HG03520 (cell line): ENCODE measurements around the gene IPO5.

Experiments used
- ATAC-seq: cut with Tn5 transposase; IDR thresholded peaks from one replicate; pipeline ENCODE4 v1.9.1; 2021; ENCODE audit warnings: mild to moderate bottlenecking, moderate library complexity; ENCODE audit not compliant: unreplicated experiment

IPO5 gene

GRCh38 chr13:97953376-97953970 is at the start of gene IPO5:
TSS of gene IPO5 (plus strand) at chr13:97953675. CDS start at chr13:97976697, 23,022 bp downstream.
- no peak for ATAC-seq

DNA sequence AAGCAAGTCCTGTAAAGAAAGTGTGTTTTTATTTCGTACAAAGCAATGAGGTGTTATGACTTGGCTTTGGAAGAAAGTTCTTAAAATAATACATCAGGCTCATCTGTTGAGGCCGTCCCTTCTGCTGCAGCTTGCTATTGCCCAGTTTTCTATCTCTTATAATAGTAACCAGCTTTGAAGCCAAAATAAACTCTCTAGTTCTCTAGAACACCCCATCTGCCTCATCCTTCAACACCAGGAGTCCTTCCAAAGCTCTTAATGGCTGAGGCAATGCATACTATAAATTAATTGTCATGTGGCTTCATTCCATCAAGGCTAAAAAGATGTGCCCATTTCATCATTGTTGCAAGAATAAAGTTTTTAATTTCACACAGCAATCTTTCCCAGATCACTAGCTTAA is 49.4 kb upstream of the IPO5 start:
- ATAC-seq: no peak

DNA sequence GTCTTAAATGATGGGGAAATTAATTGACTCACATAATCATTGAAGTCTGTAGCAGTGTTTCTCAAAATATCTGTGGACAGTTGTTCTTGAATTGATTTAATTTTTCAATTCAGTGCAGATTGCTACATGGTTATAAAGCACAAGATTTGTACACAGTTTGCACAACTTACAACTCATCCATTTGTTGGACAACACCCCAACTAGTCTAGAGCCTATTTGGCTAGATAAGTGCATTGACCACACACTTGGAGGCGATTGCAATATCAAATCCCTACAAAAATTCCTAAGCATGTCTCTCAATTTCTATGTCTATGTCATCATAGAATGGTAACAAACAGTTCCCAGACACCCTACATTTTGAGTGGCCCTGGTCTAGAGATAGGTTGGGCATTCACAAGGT is 48.0 kb upstream of the IPO5 start:
- ATAC-seq: no peak

DNA sequence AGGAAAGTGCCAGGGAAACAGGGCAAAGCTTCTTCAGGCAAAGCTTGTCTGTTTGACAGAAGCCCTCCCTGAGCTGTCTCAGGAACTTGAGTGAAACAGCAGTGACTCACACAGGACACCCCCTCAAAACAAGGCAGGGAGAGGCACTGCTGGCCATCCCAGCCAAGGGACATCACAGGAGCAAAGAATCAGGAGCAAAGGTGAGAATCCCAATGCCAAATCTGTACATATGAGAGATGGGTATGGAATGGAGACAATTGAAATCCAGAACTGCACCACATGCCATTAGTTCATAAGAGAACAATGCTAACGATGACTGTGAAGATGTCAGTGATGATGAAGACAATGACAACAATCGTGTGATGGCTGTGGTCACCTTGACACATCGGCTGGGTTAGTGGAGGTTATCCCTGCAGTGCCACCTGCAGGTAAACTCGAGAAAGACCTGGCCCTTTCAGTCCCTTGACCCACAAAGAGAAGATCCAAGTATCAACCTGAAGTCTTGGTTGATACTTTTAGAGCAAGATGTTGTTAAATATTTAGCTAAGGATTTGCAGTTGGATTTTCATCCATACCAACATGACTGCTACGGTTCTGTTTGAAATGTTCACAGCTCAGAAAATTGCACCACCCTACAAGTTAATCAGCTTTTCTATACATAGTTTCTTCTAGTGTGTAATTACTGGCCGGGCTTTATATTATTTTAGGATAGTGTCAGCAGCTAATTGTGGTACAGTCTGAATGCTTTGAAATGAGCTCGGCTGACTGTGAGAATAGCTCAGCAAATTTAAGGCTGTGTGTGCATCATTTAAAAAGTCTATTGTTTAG is 42.0 kb upstream of the IPO5 start:
- ATAC-seq: peak; percentile 69

- no peak for ATAC-seq
Observed at GRCh38 chr13:97912139-97912535, 41.3 kb upstream of the IPO5 start.

- ATAC-seq: no peak
Observed at GRCh38 chr13:97913206-97913605, 40.3 kb upstream of the IPO5 start.

DNA sequence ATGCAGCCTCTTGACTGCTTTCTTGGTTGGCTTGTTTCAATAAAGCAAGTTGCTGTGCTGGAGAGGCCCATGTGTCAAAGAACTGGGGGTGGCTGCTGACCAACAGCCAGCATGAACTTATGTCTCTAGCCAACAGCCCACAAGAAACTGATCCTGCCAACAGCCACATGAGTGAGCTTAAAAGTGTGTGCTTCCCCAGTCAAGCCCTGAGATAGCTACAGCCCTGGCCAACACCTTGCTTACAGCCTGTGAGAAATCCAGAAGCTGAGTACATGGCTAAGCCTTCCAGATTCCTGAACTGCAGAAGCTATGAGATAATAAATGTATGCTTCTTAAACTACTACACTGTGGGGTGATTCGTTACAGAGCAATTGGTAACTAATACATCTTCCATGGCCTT is 38.9 kb upstream of the IPO5 start:
- ATAC-seq: no peak

DNA sequence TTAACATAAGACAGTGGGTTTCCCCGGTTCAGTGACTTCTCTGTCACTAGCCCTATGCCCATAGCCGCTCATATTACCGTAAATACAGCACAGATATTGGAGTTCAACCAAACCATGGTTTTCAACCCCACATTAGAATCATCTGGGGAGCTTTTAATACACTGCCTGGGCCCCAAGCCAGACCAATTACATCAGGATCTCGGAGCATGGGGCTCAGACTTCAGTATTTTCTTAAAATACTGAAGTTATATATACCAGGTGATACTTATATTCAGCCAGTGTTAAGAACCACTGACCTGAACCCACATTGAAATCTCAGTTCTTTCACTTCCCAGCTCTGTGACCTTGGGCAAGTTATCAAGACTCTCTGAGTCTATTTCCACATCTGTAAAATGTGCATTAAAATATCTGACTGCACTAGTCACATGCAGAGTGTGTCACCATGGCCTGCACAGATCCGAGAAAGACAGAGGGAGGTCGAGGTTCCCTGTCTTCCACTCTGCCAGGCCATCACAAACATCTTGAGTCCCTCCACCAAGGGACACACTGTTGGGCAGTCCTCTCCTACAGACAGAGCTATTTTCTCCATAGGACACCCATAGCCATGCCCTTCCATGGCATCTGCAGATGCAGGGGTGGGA is 32.2 kb upstream of the IPO5 start:
- ATAC-seq: no peak

DNA sequence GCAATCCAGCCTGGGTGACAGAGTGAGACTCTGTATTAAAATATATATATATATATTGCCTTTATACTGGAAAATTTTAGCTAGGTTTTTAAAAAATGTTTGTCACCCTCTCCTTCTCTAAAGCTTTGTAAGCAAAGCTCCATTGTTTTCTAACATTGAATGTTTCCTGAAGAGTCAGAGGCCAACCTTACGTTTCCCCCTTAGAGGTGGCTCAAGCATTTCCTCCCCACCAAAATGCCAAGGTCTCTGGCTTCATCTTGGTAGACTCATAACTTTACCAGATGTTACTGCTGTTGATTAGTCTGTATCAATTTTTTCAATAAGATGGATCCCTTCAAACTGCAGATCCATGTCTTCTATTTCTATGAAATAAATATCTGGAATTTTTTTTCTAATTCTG is 25.2 kb upstream of the IPO5 start:
- ATAC-seq: no peak

- ATAC-seq: no peak
Observed at GRCh38 chr13:97932036-97932435, 21.4 kb upstream of the IPO5 start.

DNA sequence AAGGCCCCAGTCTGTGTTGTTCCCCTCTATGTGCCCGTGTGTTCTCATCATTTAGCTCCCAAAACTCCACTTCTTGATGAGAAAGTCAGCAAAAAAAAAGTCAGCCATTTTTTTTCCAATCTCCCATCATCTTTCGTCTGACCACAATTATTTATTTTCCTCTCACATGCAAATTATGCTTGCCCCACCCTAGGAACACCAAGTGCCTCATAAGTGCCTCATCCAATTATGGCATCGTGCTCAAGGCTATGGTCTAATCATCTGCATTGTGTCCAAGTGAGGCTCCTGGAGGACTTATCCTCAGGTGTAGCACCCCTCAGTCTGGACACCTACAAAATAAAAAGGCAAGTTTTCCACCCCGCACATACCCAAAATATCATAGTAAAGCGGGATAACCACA is 20.8 kb upstream of the IPO5 start:
- ATAC-seq: no peak

- no peak for ATAC-seq
Observed at GRCh38 chr13:97933776-97934175, 19.7 kb upstream of the IPO5 start.

- no peak for ATAC-seq
Observed at GRCh38 chr13:97934590-97934989, 18.9 kb upstream of the IPO5 start.

- ATAC-seq: no peak
Observed at GRCh38 chr13:97935071-97935470, 18.4 kb upstream of the IPO5 start.

DNA sequence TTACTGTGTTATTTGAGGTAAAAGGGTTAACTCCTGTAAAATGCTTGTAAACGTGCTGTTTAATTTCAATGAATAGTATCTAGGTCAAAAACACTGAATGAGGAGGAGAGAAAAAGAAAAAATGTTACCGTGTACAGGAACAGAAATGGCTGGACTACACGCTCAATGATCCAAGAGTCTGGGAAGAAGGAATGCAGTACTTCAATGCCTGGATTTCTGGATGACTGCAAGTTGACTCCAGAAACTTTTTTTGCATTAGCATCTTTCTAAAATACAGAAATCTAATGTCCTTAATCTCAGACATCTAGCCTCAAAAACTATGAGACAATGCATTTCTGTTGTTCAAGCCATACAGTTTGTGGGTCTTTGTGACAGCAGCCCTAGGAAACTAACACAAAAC is 17.4 kb upstream of the IPO5 start:
- no peak for ATAC-seq

DNA sequence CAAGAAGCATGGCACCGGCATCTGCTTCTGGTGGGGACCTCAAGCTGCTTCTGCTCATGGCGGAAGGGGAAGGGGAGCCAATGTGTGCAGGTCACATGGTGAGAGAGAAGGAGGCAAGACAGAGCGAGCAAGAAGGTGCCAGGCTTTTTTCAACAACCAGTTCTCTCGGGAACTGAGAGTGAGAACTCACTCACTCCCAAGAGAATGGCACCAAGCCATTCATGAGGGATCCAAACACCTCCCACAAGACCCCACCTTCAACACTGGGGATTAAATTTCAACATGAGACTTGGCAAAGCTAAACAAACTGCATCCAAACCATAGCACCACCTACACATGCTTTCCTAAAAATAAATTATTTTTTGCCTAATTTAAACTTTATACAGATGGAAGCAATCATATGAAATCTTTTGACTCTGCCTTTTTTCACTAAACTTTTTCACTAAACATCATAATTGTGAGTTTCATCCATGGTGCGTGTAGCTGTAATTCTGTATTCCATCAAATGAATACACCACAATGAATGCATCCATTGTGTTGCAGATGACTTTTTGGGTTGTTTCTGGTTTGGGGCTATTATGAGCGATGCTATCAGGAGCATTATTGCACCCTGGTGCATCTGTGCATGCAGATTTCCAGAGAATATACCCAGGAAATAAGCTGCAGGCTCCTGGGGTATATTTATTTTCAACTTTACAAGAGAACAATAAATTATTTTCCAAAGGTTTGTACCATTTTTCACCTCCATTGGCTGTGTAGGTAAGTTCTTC is 14.6 kb upstream of the IPO5 start:
- ATAC-seq: no peak

DNA sequence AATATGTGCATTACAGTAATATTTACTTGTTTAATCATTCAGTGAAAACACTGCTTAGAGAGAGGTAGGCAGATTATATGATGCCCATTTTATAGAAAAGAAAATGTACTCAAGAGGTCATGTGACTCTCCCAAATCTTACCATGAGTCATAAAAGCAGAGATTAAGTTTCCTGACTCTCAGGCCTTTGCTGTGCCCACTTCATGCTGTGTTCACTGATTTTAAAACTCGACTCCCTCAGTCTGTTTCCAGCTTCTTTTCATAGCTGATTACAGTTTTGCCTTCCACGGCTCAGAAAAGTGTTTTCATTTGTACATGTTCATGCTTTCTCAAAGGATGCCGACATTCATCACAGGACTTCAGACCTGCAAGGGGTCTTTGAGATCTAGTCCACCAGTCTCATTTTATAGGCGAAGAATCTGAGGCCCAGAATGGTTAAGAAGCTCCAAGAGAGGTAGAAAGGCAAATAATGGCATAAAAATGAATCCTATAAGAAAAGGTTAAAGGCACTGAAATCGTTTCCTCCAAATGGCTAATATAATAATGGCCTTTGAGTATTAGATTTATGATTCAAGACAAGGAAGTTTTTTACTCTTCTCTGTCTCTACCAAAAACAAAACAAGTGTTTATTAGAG is 9.0 kb upstream of the IPO5 start:
- ATAC-seq: no peak

DNA sequence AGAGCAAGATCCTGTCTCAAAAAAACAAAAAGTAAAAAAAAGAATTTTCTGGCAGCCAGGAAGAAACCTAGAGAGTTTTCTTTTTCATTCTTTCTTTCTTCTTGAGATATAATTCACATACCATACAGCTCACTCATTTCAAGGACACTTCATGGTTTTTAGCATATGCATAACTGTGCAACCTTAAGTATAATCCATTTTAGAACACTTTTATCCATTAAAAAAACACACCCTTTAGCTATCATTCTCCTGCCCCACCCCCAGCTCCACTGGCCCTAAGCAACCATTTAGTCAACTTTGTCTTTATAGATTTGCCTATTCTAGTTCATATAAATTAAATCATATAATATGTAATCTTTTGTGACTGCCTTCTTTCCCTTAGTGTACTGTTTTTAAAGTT is 8.1 kb upstream of the IPO5 start:
- no peak for ATAC-seq

GRCh38 chr13:97945792-97946419 is 7.6 kb upstream of the IPO5 start:
- no peak for ATAC-seq

DNA sequence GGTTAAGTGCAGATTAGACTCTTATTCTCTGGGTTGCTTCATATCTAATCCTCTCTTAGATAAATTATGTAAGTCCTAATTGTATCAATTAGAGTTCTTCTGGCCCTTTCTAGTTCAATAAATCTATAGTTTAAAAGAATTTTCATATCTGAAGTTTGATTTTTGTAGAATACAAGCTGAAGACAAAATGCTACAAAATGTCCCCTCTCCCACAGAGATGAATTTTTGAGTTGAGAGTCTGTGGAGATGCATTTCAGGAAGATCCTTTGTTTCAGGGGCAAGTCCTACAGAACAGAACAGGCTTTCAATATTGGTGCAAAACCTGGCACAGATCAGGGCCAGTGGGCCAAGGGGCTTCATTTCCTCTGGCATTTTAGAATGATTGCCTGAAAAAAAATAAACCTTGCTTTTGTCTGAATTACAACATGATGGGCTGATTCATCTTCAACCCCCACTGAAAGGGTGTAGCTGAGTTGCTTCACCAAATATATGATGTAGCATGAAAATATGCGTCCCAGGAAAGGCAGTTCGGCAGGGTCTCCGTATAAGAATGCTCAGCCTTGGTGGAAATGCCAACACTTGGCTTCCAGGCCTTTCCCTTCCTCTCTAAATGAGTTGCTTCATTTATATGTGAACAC is 6.4 kb upstream of the IPO5 start:
- no peak for ATAC-seq
